ENCODE results near the gene ATP5F1E. TPM values are rescaled to one million over a fixed set of nuclear protein-coding genes. Genes with fewer than 3 reads are reported as not detected.

The ATP5F1E gene
- total RNA-seq, 1 donor, result 35.7 TPM

GRCh38 chr20:59007665-59008511, 24.2 kb downstream of the ATP5F1E start:
- Histone ChIP-seq H3K4me3 (ENCODE audit: low read length) (peak overlapping the region; percentile 58), H3K9me3 (ENCODE audit: low read depth, low read length) (no peaks in the 10 kb centered on the region), H3K4me1 (ENCODE audit: insufficient read depth, low read length) (peaks cover 65% of the 10 kb centered on the region), H3K27me3 (ENCODE audit: insufficient read depth, low read length) (no peaks in the 10 kb centered on the region)

DNA sequence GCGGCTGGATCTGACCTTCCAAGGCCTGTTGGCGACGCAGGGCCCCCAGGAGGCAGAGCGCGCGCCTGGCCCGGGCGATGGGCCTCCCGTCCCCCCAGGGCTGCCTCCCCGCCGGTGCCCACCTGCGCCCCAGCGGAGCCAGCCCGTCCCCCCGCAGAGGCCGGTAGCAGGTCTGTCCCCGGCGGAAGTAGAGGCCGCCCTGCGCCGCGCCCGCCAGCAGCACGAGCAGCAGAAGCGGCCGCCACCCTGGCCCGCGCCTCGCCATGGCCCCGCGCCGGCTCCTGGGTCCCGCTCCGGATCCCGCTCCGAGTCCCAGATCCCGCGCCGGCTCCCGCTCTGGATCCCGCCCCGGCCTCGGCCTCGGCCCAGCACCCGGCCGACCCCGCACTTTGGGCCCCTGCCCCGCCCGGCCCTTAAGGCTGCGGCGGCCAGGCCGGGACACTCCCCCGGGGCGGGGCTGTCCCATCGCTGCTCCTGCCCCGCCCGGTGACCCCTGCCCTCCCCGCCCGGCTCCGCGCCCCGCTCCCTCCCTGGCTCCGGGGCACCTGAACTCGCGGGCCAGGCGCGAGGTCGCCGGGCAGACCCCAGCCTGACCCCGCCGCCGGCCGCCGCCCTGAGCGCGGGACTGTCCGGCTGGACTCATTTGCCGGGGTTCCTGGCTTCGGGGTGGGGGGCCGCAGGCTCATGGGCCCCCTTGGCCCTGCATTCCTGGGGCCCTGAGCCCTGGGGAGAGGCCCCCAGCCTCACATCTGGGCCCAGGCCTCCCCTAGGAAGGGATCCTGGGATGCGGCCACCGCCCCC, 25.1 kb downstream of the ATP5F1E start, which contains the start of gene CTSZ:
Gene CTSZ, minus strand, starts transcription at position 391 of the 801 bp plus-strand sequence. Its CDS starts 126 bp downstream, at position 265.
- Histone ChIP-seq H3K4me3 (ENCODE audit: low read length) (peak within 1 kb of the TSS; percentile 58), H3K9me3 (ENCODE audit: low read depth, low read length) (no peaks in the 10 kb centered on the region), H3K27me3 (ENCODE audit: insufficient read depth, low read length) (no peaks in the 10 kb centered on the region), H3K4me1 (ENCODE audit: insufficient read depth, low read length) (peaks cover 72% of the 10 kb centered on the region)

DNA sequence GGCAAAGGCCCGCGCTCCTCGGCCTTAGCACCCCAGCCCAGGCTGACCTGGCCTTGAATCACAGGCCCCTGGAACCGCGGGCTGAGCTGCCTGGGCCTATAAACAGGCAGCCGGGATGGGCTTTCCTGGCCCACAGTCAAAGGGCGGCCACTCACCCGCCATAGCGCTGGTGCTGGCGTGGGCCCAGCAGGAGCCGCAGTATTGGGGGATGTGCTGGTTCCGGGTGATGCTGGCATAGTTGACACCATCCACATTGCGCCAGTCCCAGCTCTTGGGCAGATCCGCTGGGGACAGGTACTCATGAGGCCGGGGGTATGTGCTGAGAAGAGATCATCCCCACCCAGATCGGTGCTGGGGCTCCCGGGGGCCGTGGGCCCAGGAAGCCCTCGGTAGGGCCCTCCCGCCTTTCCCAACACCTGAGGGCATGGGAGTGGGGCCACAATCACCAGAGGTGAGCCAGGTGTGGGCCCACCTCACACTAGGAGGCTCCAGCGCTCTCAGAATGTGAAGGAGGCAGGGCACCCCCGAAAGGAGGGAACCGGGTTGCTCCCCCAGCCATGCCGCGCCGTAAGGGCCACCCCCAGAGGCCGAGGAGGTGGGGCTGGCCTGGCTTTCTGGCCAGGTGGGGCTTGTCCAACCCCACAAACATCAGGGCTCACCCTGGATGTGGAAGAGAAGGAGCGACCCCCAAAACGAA, 25.8 kb downstream of the ATP5F1E start:
- H3K4me1 ChIP-seq (ENCODE audit: insufficient read depth, low read length), result peaks cover 66% of the 10 kb centered on the region
- peak overlapping the region; percentile 58 for H3K4me3 ChIP-seq (ENCODE audit: low read length)
- no peaks in the 10 kb centered on the region for H3K9me3 ChIP-seq (ENCODE audit: low read depth, low read length)
- H3K27me3 ChIP-seq (ENCODE audit: insufficient read depth, low read length), result no peaks in the 10 kb centered on the region

DNA sequence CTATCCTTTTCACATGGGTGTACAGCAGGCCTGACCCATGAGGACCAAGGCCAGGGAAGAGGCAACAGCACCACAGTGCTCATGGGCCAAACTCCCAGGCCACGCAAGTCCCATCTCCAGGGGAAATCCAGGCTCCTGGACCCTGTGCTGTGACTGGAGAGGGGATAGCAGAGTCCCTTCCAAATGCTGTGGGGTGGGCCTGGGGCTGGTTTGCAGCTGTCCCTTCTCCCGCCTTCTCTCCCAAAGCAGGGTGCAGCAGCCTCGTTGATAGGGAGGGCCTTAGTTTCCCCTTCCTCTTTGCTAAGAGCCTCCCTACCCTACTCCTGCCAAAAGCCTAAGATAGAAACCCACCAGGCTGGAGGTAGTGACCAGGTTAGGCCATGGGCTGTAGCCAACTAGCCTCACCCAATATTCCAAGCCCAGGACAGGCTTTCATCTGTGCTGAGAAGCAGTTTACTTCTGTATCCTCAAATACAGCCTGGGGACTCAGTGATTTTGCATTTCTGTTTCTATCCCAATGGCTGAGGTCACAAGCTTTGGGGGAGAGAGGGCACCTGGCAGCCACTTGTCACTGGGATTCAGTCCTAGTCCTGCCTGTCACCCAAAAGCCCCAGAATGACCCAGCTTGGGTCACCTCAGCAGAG, 26.5 kb downstream of the ATP5F1E start:
- peaks cover 60% of the 10 kb centered on the region for H3K4me1 ChIP-seq (ENCODE audit: insufficient read depth, low read length)
- no peaks in the 10 kb centered on the region for H3K27me3 ChIP-seq (ENCODE audit: insufficient read depth, low read length)
- peak overlapping the region; percentile 58 for H3K4me3 ChIP-seq (ENCODE audit: low read length)
- no peaks in the 10 kb centered on the region for H3K9me3 ChIP-seq (ENCODE audit: low read depth, low read length)

DNA sequence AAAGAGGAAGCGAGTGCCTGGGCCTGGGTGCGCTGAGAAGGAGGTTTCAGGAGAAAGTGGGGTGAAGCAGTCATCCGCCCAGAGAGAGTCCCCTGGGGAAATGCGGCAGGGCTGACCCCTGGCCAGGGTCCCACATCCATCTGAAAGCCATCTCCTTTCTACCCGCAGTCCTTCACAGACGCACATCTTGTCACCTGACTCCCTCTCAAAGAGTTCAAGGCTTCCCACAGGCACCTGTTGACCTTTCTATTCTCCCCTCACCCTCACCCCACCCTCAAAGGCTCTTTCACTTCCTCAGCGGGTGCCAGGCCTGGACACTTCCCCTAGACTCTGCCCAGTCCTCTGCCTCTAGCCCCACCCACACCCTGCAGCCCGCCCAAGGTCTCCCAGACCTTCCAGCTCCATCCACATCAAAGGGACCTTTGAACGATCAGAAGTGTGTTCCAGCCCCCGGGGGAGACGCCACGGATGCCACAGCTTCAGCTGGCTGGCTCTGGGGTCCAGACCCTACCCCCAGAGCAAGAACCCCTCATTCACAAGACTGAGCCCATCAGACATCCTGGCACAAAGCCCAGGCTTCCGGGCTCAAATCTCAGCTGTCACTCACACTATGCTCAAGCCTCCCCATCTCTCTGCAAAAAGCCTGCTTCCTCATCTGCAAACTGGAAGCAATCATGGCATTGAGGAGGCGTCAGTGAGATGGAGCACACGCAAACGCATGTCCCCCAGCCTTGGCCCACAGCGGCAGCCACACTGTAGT, 27.2 kb downstream of the ATP5F1E start:
- Histone ChIP-seq H3K27me3 (ENCODE audit: insufficient read depth, low read length) (no peaks in the 10 kb centered on the region), H3K4me3 (ENCODE audit: low read length) (peak overlapping the region; percentile 58), H3K4me1 (ENCODE audit: insufficient read depth, low read length) (peaks cover 60% of the 10 kb centered on the region), H3K9me3 (ENCODE audit: low read depth, low read length) (no peaks in the 10 kb centered on the region)

GRCh38 chr20:59004493-59004762, 27.7 kb downstream of the ATP5F1E start:
- H3K4me3 ChIP-seq (ENCODE audit: low read length), result peak overlapping the region; percentile 58
- H3K27me3 ChIP-seq (ENCODE audit: insufficient read depth, low read length), result no peaks in the 10 kb centered on the region
- peaks cover 60% of the 10 kb centered on the region for H3K4me1 ChIP-seq (ENCODE audit: insufficient read depth, low read length)
- no peaks in the 10 kb centered on the region for H3K9me3 ChIP-seq (ENCODE audit: low read depth, low read length)

DNA sequence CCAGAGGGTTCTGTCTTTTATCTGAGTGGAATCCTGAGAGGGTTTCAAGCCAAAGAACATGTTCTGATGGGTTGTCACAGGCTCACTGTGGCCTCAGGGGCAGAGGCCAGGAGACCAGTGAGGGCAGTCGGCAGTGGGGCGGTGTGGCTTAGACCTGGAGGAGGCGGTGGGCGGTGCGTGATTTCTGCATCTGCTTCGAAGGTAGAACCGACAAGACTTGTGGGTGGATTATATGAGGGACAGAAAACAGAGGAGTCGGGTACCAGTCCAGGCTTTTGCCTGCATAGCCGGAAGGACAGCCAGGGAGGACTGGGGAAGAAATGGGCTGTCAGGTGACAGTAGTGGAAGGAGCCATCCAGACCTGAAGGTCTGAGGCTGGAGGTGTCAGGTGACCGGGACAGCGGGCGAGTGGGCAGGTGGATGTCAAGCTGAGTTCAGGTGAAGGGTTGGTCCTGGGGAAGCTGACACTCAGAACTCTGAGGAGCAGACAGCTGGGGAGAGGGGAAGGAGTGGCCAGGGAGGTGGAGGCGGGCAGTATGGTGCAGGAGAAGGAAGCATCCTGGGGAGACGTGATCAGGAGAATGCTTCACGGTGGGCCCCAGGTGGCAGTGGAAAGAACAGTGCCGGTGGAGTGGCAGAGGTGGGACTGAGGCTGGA, 28.2 kb downstream of the ATP5F1E start:
- Histone ChIP-seq H3K9me3 (ENCODE audit: low read depth, low read length) (no peaks in the 10 kb centered on the region), H3K4me3 (ENCODE audit: low read length) (peak overlapping the region; percentile 58), H3K4me1 (ENCODE audit: insufficient read depth, low read length) (peaks cover 60% of the 10 kb centered on the region), H3K27me3 (ENCODE audit: insufficient read depth, low read length) (no peaks in the 10 kb centered on the region)

GRCh38 chr20:59002874-59003399, 29.2 kb downstream of the ATP5F1E start:
- Histone ChIP-seq H3K9me3 (ENCODE audit: low read depth, low read length) (no peaks in the 10 kb centered on the region), H3K27me3 (ENCODE audit: insufficient read depth, low read length) (no peaks in the 10 kb centered on the region), H3K4me3 (ENCODE audit: low read length) (no peak overlapping the region)

DNA sequence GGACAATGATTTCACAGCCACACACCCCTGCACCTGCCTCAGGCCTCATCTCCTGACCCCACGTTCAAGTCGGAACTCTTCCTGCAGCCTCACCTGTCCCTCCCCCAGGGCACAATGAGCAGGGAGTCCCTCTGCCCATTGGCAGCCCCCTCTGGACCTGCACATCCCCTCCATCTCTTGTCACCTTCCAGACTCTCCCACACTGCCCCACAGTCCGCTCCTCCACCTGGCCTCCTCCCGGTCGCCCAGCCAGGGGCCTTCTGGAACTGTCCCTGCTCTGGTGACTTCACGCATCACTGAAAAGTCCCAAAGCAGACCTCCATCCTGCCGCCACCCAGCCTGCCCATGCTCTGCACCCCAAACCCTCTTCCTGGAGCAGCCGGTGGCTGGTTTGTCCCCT, 29.7 kb downstream of the ATP5F1E start:
- peaks cover 45% of the 10 kb centered on the region for H3K4me1 ChIP-seq (ENCODE audit: insufficient read depth, low read length)
- no peak overlapping the region for H3K4me3 ChIP-seq (ENCODE audit: low read length)
- H3K9me3 ChIP-seq (ENCODE audit: low read depth, low read length), result no peaks in the 10 kb centered on the region
- H3K27me3 ChIP-seq (ENCODE audit: insufficient read depth, low read length), result no peaks in the 10 kb centered on the region

More at GRCh38 chr20:59002874-59003399, 29.2 kb downstream of the ATP5F1E start:
- H3K4me1 ChIP-seq (ENCODE audit: insufficient read depth, low read length), result peaks cover 50% of the 10 kb centered on the region

DNA sequence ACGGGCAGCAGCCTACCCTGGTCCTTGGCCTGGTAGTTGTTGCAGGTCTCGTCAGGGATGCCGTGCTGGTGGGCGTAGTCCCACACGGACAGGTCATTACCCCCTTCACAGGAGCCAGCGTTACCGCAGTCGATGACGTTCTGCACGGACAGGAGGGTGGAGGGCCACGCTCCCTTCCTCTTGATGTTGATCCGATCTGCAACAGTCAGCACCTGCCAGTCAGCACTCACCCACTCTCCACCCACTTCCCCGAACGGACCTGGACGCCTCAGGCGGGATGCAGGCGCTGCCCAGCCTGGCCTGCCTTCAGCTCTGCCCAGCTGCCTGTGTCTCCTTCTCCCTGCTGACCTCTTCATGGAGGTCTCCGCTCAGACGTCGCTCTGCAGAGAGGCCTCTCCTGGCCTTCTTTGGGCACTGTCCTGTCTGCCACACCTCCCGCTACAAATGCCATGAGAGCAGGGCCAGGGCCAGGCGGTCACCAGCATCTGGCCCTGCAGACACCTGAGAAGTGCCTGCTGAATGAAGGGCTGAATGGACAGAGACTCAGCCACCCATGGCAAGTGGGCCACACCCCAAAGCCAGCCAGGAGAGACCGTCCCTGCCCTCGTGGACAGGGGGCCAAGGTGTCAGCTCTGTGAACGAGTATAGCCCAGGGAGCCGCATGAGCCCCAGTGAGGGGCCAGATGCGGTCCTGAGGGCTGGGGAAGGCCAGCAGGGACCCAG, 30.5 kb downstream of the ATP5F1E start:
- no peak overlapping the region for H3K4me3 ChIP-seq (ENCODE audit: low read length)
- H3K9me3 ChIP-seq (ENCODE audit: low read depth, low read length), result no peaks in the 10 kb centered on the region
- H3K27me3 ChIP-seq (ENCODE audit: insufficient read depth, low read length), result no peaks in the 10 kb centered on the region
- peaks cover 43% of the 10 kb centered on the region for H3K4me1 ChIP-seq (ENCODE audit: insufficient read depth, low read length)

DNA sequence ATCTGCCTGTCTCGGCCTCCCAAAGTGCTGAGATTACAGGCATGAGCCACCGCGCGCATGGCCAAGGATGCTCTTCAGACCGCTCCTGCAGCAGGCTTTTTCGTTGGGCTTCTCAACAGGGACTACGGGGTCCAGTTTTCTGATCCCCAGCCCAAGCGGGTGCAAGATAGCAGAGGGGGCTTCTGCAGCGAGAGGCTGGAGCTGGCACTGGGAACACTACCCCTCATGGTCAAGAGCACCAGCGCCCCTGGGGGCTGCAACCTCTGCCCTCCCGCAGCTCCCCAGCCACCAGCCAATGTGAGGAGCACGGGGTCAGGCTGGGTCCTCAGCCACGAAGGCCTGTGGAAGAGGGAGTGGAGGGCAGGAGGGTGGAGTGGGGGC, 31.1 kb downstream of the ATP5F1E start:
- H3K9me3 ChIP-seq (ENCODE audit: low read depth, low read length), result no peaks in the 10 kb centered on the region
- H3K4me3 ChIP-seq (ENCODE audit: low read length), result no peak overlapping the region
- H3K4me1 ChIP-seq (ENCODE audit: insufficient read depth, low read length), result peaks cover 38% of the 10 kb centered on the region
- no peaks in the 10 kb centered on the region for H3K27me3 ChIP-seq (ENCODE audit: insufficient read depth, low read length)

GRCh38 chr20:59000326-59000725, 31.8 kb downstream of the ATP5F1E start:
- H3K4me3 ChIP-seq (ENCODE audit: low read length), result no peak overlapping the region
- H3K4me1 ChIP-seq (ENCODE audit: insufficient read depth, low read length), result peaks cover 31% of the 10 kb centered on the region
- no peaks in the 10 kb centered on the region for H3K27me3 ChIP-seq (ENCODE audit: insufficient read depth, low read length)
- H3K9me3 ChIP-seq (ENCODE audit: low read depth, low read length), result no peaks in the 10 kb centered on the region

DNA sequence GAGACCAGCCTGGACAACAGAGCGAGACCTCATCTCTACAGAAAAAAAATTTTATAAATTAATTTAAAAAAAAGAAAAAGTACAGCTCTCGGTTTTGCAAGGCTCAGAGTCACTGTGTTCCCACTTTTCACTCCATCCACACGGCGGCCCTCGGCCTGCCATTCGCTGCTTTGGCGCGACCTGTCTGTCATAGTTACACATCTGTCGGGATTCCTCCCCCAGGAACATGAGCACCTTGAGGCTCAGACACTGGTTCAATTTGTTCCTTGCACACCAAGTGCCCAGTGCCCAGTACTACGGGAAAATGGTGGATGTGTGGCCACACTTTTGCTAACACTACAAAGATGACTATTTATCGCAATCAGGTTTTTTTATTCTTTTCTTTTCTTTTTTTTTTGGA, 33.5 kb downstream of the ATP5F1E start:
- H3K9me3 ChIP-seq (ENCODE audit: low read depth, low read length), result no peaks in the 10 kb centered on the region
- peaks cover 24% of the 10 kb centered on the region for H3K4me1 ChIP-seq (ENCODE audit: insufficient read depth, low read length)
- no peaks in the 10 kb centered on the region for H3K27me3 ChIP-seq (ENCODE audit: insufficient read depth, low read length)
- H3K4me3 ChIP-seq (ENCODE audit: low read length), result no peak overlapping the region

Measured in mononuclear cell (primary cell).